Omental fat pad (tissue), 4 donors: ENCODE data around the gene CUEDC2. TPM values are rescaled to one million over a fixed set of nuclear protein-coding genes. Genes with fewer than 3 reads are reported as not detected.

Experiments used
- ATAC-seq: fragments of 150-250 bp; one replicate; pipeline ENCODE4 v1.9.1; 2016; ENCODE audit warnings: mild to moderate bottlenecking, moderate library complexity; ENCODE audit not compliant: low FRiP score
- DNase-seq: peaks from one replicate; pipeline ENCODE4 v3.0.0-alpha.2; 2019; ENCODE audit warnings: low spot score
- total RNA-seq, 4 donors: library from RNA; depleted of rRNA; stranded (reverse); fragments of >200 nt; gene quantifications; one replicate each; pipeline ENCODE4 v1.1.0, GENCODE V29; 2016
- TF ChIP-seq, protein P1 (sequence below), 3 donors: fragments of 450-650 bp; IDR thresholded peaks; one replicate each; pipeline ENCODE4 v1.5.1; 2016 to 2017; ENCODE audit warnings: antibody characterized with exemption in 3 of 3, mild to moderate bottlenecking in 3 of 3, moderate library complexity in 2 of 3

CUEDC2 gene
- total RNA-seq, 4 donors from 2014 or later: 41.1 to 51.6 (median 47.2) TPM

DNA sequence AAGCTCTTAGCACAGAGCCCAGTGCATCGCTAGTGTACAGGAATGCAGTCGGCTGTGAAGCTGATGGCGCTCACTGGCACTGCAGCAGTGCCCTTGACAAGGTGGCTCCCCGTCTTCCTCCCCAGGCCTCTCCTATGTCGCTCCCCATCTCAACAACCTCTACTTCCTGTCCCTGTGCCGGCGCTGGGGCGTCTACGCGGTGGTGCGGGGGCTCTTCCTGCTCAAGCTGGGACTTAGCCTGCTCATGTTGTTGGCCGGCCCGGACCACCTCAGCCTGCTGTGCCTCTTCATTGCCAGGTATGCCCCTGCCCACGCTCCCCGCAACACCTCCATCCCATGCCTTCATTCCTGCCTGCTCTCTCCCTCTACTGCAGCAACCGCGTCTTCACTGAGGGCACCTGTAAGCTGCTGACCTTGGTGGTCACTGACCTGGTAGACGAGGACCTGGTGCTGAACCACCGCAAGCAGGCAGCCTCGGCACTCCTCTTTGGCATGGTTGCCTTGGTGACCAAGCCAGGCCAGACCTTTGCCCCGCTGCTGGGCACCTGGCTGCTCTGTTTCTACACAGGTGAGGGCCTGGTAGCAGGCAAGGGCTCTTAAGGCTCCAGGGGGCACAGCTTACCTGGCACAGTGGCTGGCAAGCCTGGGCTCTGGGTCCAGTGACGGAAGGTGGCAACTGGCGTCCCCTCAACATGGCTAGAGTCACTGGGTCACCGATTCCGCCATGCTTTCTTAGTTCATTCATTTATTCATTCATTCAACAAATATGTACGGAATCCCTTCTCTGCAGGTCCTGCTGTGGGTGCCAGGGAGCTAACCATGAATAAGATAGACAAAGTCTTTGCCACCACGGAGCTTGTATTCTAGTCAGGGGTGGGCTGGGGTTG is 41.3 kb upstream of the CUEDC2 start:
- DNase-seq: no peak
- ATAC-seq: no peak
- TF ChIP-seq, protein P1, sequence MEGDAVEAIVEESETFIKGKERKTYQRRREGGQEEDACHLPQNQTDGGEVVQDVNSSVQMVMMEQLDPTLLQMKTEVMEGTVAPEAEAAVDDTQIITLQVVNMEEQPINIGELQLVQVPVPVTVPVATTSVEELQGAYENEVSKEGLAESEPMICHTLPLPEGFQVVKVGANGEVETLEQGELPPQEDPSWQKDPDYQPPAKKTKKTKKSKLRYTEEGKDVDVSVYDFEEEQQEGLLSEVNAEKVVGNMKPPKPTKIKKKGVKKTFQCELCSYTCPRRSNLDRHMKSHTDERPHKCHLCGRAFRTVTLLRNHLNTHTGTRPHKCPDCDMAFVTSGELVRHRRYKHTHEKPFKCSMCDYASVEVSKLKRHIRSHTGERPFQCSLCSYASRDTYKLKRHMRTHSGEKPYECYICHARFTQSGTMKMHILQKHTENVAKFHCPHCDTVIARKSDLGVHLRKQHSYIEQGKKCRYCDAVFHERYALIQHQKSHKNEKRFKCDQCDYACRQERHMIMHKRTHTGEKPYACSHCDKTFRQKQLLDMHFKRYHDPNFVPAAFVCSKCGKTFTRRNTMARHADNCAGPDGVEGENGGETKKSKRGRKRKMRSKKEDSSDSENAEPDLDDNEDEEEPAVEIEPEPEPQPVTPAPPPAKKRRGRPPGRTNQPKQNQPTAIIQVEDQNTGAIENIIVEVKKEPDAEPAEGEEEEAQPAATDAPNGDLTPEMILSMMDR (IDR thresholded peaks at IDR 0.05): no peak

DNA sequence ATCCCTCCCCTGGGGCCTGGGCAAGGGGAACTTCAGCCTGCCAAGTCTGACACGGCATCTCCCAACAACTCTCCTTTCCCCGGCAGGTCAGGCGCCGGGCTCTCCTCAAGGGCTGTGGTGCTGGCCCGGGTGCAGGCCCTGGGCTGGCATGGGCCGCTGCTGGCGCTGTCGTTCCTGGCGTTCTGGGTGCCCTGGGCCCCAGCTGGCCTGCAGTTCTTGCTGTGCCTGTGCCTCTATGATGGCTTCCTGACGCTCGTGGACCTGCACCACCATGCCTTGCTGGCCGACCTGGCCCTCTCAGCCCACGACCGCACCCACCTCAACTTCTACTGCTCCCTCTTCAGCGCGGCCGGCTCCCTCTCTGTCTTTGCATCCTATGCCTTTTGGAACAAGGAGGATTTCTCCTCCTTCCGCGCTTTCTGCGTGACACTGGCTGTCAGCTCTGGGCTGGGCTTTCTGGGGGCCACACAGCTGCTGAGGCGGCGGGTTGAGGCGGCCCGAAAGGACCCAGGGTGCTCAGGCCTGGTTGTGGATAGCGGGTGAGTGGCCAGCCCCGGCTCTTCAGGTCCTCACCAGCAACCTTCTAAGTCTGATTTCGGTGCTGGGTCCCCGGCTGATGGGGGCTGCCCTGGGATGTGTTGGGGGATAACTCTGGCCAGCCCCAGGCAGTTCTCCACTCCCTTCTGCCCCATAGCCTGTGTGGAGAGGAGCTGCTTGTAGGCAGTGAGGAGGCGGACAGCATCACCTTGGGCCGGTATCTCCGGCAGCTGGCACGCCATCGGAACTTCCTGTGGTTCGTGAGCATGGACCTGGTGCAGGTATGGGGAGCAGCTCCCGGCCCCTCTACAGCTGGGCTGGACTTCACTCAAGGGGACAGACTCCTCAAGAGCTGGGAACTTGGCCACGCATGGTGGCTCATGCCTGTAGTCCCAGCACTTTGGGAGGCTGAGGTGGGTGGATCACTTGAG is 38.5 kb upstream of the CUEDC2 start:
- no peak for ATAC-seq

DNA sequence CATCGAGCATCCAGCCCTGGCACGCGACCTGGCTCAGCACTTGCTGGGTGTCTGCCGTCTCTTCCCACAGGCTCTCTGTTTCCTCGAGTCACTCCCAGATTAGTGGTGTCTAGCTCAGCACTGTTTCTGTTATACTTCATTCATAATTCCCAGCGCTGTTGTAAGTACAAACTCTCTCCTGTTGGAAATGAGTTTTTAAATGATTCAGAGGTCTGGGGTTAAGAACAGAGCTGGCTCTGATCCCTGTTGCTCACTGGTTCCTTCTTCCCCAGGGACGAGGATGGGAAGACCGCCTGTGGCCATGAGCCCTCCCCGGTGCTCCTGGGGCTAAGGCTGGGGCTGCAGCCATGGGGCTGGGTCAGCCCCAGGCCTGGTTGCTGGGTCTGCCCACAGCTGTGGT is 36.3 kb upstream of the CUEDC2 start:
- ATAC-seq (no peak), DNase-seq (no peak)
- TF ChIP-seq, protein P1 (IDR thresholded peaks at IDR 0.05): no peak

More for the DNA sequence above, 38.5 kb upstream of the CUEDC2 start:
- TF ChIP-seq, protein P1 (IDR thresholded peaks at IDR 0.05): no peak
- DNase-seq: no peak

DNA sequence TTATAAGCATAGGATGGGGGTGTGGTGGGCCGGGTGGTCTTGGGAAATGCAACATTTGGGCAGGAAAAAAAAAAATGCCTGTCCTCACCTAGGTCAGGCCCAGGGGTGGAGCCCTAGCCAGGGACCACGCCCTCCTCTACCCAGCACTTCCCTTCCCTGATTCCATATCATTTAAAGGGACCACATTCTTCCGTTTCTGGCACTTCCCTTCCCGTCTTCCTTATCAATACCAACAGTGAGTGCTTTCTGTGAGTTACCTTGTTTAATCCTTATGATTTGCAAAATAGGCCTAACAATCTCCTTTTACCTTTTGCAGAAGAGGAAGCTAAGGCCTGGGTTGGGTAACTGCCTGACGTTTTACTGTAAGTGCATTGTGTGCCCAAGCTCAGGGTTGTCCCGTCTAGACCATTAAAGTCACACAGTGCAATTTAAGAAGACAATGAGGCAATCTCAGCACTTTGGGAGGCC is 35.6 kb upstream of the CUEDC2 start:
- DNase-seq (no peak), ATAC-seq (no peak)
- TF ChIP-seq, protein P1 (IDR thresholded peaks at IDR 0.05): no peak

DNA sequence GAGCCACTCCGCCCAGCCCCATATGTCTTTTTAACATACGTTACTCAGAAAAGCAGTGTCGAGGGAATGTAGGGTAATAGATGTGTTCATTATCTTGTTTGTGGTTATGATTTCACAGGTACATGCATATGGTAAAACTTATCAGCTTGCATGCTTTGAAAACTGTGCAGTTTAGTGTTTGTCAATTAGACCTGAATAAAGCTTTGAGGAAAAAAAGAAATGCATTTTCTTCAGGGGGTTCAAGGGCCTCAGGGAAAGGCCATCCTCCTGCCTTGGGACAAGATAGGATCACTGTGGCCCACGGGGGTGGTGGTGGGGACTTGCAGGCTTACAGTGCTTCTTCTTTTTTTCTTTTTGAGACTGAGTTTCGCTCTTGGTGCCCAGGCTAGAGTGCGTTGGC is 34.9 kb upstream of the CUEDC2 start:
- ATAC-seq (no peak), DNase-seq (no peak)
- TF ChIP-seq, protein P1 (IDR thresholded peaks at IDR 0.05): no peak

DNA sequence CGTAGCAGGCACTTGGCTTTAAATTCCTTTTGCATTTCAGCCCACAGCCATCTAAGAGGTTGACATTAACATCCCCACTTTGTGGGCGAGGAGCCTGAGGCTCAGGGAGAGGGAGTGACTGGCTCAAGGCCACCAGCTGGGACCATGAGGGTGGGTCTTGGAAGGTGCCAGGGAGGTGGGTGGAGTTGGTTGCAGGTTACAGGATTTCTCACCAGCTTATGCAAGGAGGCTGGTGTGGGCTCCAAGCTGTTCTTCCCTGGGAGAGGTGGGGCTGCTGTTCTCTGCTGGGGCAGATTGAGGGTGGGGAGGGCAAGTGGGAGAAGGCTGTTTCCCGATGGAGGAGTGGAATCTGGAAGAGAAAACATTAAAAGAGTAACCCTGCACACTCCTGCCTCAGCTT is 33.1 kb upstream of the CUEDC2 start:
- DNase-seq (no peak), ATAC-seq (no peak)
- TF ChIP-seq, protein P1 (IDR thresholded peaks at IDR 0.05): no peak
